ENCODE data around the gene MAD1L1. TPM values are rescaled to one million over a fixed set of nuclear protein-coding genes. Genes with fewer than 3 reads are reported as not detected.

The MAD1L1 gene
- polyA plus RNA-seq, 4 donors = 22.6 to 26.9 (median 24.6) TPM

DNA sequence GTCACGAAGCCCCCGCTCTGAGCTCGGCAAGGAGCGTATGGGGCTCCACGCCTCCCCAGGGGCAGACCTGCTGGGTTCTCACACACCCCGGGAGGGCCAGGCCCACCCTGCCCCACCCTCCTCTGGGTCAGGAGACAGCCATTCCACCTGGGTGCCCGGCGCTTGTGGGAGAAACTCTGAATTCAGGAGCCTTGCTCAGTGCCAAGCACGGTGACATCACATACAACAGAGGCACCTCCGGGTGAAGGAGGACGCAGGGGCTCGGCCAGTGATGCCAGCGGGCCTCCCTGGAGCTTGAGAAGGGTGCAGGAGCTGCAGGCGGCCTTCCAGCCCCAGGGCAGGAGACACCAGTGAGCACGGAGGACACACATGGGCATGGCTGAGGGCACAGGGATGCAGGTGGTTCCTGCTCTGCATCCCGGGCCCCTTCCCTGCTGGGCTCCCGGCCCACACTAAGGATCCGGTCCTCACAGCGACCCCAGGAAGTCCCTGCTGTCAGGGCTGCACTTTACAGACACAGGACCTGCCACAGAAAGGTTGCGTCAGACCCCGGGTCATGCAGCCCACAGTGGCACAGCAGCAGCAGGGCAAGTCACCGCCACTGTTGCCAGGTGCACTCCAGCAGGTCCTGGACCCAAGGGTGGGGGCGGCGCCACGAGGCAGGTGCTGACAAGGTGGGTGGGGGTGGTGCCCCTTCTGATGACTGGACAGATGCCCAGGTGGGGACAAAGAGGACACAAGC, 108.0 kb downstream of the MAD1L1 start:
- no peak for DNase-seq (ENCODE audit: low read depth in 4 of 4, low spot score in 3 of 4)

DNA sequence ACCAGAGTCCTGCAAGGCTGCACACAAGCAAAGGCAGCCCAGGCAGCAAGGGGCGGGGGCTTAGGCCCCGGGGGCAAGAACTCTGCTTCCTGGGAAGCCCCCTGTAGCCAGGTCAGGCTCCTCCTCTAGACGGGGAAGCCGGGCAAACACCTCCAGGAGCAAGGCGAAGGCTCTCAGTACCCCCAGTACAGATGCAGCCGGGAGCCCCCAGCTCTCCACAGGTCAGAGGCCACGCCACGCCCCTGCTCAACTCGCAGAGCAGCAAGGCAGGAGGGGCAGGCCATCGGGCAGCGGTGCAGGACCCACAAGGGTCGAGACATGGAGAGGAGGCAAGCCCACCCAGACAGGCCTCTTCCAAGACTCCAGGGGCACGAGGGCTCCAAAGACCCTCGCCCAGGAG, 108.8 kb downstream of the MAD1L1 start:
- DNase-seq (ENCODE audit: low read depth in 4 of 4, low spot score in 3 of 4) = no peak

DNA sequence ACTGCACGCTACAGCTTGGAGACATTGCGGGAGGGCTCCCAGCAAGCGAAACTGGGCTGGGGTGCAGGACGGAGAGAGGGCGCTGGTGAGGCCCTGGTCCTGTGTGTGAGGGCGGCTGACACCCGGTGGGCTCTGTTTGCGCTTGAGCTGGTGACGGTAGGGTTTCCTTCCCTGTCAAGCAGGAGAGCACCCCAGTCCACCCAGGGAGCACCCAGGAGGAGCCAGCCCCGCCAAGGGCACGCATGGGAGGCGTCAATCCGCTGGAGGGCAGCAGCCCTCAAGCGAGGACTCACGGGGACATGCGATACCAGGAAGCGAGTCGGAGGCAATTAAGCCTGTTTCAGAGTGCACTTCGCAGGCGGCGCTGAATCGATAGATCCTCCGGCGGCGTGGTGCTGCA, 109.4 kb downstream of the MAD1L1 start:
- no peak for DNase-seq (ENCODE audit: low read depth in 4 of 4, low spot score in 3 of 4)

DNA sequence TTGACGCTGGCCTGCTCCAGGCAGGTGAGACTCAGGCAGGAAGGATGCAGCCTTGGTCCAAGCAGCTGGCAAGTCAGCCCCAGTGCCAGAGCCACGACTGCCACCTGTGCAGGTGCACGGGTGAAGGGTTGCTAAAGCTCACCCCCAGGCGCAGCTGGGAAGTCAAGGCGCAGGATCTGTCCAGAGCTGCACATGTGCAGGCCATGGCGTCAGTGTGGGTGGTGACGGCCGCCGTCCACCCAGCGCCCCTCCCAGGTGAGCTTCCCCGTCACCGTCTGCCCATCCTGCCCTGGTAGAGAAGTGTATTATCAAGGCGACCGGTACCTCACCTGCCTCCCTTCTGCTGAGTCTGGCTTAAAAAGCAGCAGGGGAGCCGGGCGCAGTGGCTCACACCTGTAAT, 110.1 kb downstream of the MAD1L1 start:
- no peak for DNase-seq (ENCODE audit: low read depth in 4 of 4, low spot score in 3 of 4)

DNA sequence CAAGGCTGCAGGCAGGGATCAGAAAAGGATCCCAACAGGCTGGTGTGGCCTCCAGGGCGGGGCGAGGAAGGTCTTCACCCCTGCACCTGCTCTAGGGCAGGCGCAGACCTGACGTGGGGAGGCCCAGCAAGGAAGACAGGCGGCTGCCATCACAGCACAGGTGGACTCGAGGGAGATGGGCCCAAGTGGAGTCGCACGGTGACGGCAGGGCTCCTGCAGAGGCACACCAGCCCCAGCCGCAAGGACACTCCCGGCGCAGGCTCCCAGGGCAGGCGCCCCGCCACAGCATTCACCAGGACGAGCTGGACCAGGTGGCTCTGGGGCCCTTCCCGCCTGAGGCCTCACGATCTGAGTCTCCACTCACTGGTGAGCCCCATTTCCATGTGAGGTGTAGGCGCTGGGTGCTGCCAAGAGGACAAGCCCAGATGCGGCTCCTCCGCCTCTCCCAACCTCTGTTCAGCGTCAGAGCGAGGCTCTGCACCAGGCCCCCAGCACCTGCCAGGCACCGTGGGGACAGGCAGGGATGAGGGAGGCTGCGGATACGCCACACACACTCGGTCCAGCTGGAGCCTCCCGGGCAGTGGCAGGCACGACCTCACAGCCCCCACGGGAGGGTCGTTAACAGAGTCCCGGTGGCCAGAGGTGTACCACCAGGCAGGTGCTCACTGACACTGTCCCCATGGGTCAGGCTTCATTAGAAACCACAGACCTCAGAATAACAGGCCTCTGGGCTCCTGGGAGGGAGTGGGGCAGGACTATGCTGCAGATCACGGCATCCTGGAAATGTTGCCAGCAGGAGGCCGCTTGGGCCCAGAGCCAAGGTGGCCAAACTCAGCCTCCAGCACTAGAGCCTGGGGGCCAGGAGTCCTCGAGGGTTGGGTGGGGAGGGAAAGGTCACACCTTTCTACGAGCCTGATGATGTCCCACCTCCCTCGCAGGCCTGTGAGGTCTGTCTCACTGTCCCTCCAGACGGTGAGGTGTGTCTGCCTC, 111.6 kb downstream of the MAD1L1 start:
- no peak for DNase-seq (ENCODE audit: low read depth in 4 of 4, low spot score in 3 of 4)

DNA sequence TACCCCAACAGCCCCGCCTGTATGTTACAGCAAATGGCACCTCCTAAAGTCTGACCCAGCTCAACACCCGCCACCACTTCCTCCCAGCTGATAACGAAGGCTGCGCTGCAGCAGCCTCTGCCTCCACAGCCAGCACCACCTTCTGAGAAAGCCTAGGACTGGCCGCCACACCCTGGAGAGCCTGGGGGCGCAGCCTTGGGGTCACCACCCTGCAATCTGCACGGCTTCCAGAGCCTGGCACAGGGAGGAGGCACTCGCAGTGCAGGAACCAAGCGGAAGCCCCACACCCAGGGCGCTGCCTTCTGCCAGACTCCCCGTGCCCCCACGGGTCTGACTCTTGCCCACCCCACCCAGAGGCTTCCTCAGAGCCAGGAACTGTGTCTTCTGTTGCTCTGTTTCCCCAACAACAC, 112.5 kb downstream of the MAD1L1 start:
- DNase-seq (ENCODE audit: low read depth in 4 of 4, low spot score in 3 of 4) = no peak

DNA sequence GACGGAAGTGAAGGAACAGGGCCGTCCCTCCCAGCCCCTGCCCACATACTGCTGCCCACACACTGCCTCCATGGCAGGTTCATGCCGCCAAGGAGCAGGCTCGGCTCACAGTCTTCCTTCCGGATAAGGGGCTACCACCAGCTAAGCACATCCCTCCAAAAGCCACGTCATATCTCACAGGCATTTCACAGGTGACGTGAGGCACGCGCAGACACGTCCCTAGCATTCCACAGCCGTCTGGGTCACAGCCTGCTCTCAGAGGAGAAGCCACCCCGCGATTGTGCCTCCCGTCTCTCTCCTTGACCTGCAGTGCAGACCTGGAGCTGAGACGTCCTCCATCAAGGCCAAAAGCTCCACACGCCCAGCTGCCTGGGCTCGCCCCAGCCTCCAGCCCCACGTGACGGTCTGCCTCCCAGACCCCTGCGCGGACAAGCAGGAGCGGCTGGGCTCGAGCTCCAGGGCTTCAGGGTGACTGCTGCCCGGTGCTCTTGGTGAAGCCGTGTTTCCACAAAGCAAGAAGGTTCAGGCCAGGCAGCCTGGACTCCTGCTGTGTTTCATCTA, 114.0 kb downstream of the MAD1L1 start:
- no peak for DNase-seq (ENCODE audit: low read depth in 4 of 4, low spot score in 3 of 4)

DNA sequence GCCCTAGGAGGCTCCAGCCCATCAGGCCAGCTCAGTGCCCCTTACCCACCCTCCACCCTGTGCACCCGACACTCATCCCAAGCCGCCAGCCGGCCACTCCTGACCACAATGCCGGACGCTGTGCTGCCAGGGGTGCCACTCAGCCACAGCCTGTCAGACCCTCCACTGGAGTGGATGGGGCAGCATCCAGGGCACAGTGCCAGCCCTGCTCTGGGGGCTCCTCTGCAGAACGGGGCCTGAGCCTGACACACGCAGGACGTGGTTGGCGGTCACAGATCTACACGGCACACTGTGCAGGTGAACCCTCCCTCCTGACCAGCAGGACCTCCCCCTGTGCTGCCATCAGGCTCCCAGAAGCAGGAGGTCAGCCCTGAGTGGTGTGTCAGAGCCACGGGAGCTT, 114.7 kb downstream of the MAD1L1 start:
- no peak for DNase-seq (ENCODE audit: low read depth in 4 of 4, low spot score in 3 of 4)

DNA sequence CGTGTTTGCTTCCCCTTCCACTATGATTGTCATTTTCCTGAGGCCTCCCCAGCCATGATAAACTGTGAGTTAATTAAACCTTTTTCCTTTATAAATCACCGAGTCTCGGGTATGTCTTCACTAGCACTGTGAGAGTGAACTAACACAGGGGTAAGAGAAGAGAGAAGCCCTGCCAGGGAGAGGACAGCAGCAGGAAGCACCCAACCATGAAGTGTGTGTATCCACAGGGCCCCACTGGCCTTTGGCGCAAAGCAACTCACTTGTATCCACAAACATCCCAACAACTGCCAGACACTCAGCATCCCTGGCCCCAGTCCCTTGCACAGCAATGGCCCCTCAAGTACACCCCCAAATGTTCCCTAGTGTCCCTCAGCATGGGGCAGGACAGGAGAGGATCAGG, 115.1 kb downstream of the MAD1L1 start:
- DNase-seq (ENCODE audit: low read depth in 4 of 4, low spot score in 3 of 4) = no peak

DNA sequence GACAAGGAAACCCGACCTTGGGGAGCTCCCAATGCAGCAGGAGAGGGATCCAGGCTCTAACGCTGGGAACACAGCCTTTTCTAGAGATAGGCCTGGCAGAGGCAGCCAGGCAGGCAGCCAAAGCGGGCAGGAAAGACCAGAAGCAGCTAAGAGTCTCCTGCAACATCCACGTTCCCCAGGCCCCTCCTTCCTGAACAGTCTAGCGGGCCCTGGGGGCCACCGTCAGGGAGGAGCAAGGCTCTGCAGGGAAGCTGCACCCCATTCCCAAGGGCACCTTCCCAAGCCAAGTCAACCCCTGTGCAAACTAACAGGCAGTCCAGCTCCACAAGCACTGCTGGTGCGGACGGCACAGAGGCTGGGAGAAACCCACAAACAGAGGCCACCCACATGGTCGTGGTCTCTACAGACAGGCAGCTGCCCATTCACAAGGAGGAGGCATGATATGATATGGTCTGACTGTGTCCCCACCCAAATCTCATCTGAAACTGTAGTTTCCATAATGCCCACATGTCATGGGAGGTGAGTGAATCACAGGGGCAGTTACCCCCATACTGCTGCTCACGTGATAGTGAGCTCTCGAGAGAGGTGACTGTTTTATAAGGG, 115.7 kb downstream of the MAD1L1 start:
- no peak for DNase-seq (ENCODE audit: low read depth in 4 of 4, low spot score in 3 of 4)

DNA sequence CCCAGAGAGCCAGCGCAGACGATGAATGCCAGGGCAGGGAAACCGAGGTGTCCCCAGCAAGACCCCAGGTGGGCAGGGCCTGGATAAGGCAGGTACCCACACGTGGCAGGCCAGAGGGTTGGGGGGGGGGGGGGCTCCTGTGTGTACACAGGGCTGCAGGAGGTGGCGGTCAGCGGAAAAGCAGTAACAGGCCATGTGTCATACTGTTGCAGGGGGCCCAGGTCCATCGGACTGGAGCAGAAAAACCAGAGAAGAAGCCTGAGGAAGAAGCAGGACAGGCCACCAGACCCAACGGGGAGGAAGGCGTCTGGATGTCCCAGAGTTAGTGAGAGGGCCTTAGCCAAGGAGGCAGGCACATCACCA, 116.3 kb downstream of the MAD1L1 start:
- no peak for DNase-seq (ENCODE audit: low read depth in 4 of 4, low spot score in 3 of 4)

DNA sequence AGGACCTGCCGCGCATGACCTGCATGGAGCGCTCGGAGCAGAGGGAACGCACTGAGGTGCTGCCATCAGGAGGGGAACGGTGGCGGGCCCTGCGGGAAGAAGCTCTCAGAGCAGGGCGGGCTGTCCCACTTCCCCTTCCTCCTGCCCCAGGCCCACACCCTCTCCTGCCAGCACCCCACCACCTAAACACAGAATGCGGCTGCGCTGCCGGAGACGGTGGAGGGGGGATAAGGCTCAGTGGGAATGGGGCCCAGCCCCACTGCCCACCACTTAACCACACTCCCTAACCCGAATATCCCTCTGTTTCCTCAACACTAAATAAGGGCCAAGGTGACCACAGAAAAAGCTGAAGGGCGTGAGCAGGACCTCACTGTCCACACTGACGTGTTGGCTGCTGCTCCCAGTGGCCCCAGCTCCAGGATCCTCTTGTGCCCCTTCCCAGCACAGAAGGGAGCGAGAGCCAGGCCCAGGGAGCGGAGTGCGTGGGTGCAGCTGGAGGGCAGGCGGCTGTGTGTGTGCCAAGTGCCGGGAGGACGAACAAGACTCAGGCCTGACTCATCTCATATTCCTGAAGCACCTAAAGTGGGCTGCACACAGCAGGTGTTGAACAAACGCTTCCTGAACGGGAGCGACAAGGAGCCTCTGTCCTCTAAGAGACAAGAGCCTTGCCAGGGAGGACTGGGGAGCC, 116.8 kb downstream of the MAD1L1 start:
- no peak for DNase-seq (ENCODE audit: low read depth in 4 of 4, low spot score in 3 of 4)

DNA sequence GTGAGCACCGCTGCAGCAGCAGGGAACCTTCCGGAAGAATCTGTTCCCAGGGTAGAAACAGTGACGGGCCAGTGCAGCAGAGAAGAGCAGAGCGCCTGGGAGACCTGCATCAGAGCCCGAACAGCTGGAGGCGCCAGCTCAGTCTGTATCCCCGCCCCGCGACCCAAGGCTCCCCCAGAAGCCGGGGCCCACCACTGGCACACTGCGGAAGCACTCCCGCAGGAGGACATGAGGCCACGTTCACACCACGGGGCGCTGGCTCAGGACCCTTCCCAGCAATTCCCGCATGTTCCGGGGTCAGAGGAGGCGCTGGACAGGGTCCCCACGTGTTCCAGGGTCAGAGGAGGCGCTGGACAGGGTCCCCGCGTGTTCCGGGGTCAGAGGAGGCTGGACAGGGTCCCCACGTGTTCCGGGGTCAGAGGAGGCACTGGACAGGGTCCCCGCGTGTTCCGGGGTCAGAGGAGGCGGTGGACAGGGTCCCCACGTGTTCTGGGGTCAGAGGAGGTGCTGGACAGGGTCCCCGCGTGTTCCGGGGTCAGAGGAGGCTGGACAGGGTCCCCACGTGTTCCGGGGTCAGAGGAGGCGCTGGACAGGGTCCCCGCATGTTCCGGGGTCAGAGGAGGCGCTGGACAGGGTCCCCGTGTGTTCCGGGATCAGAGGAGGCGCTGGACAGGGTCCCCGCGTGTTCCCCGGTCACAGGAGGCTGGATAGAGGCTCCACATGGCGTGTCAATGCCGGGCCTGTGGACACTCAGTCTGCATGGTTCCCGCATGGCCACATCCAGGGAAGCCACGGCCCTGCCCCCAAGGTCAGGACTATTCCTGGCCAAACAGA, 117.6 kb downstream of the MAD1L1 start:
- DNase-seq (ENCODE audit: low read depth in 4 of 4, low spot score in 3 of 4) = no peak

DNA sequence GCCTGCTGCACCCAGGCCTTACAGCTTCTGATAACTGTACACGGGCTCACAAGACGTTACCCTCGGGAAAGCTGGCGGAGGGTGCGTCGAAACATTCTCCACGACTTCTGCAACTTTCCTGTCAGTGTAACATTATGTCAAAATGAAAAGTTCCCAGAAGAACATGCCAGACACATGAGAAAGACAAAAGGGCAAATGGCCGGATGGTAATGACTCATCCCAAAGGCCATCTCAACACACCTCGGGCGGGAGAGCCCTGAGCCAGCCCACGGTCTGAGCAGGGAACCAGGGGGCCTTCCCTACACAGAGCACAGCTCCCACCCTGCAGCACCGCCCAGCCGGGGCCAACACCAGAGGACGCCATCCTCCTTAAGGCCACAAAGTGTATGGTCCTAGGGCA, 118.7 kb downstream of the MAD1L1 start:
- DNase-seq (ENCODE audit: low read depth in 4 of 4, low spot score in 3 of 4) = no peak

DNA sequence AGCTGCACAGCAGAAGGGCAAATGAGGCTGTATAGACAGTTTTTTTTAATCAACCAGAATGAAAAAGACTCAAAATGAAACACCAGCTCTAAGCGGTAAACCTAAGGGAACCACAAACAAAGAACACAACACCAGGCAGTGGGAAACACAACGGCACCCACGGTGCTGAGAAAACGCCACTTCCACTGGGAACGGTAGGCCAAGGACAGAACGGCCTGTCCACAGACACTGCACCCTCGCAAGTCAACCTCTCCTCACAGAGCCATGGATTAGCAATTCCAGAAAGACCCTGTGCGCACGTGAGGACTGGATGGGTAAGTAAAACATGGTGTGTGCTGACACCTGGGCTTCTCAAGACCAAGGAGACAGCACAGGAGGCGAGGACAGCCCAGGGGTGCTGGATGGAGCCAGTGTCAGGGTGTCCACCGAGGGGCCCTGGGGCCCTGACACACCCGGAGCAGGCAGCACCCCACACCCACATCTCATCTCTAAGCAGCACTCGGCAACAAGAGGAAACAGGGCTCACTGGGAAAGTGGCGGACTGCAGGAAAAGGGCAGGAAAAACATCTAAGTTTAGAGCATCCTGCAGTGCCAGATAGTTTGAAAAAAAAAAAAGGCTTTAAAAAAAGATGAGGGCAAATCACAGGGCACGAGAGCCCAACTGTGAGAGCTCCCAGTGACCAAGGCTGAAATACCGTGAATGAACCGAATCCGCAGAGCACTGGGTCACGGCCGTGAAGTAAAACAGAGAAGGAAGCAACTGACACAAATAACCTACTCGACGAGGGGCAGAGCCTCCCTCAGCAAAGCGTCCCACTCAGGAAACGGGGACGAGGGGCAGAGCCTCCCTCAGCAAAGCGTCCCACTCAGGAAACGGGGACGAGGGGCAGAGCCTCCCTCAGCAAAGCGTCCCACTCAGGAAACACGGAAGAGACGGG, 120.2 kb downstream of the MAD1L1 start:
- DNase-seq (ENCODE audit: low read depth in 4 of 4, low spot score in 3 of 4) = no peak

DNA sequence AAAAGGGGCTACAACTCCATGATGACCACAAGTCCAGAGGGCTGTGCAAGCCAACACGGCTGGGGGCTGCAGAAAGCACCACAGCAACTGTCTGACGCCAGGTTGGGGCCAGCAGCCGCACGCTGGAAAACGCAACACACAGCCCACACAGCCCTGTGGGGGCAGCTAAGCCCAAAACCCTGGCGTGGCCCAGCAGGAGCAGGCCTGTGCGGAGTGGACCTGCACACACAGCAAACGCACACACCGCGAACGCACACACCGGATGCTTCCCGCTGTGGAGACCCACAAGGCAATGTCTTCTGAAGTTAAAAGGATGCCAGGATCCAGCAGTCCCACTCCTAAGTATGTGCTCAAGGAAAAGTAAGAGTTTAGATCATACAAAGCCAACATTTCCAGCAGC, 121.2 kb downstream of the MAD1L1 start:
- no peak for DNase-seq (ENCODE audit: low read depth in 4 of 4, low spot score in 3 of 4)

DNA sequence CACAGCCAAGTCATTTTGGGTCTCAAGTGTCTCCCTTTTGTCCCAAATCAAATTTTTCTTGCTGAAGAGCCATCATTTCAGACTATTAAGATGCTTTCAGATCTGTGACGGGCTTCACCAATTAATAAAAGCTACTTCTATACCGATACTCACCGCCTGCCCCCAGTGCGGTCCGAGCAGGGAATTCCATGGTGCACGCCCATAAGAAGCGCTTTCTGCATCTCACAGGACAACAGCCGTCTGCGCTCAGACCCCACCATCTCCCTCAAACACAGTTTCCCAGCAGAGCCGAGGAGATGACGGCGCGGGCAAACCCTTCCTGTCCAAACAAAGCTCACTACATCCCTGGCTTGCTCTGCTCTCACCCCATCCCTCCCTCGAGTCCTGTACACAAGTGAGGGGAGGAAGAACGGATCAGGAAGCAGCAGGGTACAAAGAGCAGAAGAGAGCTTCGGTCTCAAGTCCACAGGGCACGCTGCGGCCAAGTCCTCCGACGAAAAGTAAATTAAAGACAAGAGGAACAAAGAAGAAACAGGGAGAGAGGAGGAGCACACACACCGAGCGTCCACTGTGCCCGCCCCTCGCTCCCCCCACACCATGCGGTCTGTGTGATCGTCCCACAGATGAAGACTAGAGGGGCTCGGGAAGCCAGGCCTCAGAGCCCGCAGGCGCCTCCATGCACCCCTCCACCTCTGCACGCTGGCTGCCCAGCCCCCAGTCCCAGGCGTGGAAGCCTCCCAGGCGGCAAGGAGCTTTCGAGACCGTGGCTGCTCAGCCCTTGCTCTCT, 121.9 kb downstream of the MAD1L1 start:
- DNase-seq (ENCODE audit: low read depth in 4 of 4, low spot score in 3 of 4) = no peak
